ENCODE data around the gene PNMT. TPM values are rescaled to one million over a fixed set of nuclear protein-coding genes. Genes with fewer than 3 reads are reported as not detected.

The PNMT gene
- total RNA-seq, 4 donors from 2014 or later, result 1.1 to 3.3 (median 1.2) TPM; not detected in 1

DNA sequence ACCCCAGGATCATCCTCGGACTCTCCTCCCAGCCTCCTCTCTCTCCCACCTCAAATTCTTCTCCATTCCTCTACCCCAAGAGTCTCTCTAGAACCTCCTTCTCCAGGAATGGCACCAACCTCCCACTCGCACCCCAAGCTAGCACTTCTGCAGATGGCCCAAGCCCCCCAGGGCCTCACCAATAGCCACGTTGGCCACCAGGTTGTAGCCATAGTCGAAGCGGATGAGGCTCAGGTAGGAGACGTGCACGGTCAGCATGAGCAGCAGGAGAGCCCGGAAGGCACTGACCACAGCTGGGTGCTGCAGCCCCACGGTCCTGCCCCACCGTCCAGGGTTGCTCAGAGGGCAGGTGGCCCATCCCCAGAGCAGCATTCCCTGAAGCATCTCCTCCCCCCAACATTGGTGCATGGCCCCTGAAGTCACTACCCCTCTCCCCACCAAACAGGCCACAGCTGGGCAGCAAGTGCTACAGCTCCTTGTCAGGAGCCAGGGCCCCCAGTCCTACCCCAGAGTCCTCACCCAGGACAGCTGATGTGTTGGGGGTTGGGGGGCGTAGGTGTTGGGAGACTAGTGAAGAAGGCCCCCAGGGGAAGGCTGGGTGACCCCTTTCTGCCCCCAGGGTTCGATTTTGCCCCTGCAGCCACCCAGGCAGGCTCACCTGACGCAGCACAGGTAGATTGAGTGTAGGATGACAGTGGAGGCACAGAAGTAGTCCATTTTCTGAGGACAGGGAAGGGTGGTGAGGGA, 5.3 kb downstream of the PNMT start:
- no peaks in the 10 kb centered on the region for H3K36me3 ChIP-seq
- 77 to 93% methylated on average over 10 to 12 of the region's 13 CpGs for WGBS, 2 donors
- H3K27me3 ChIP-seq, result no peaks in the 10 kb centered on the region
- TF ChIP-seq, protein P1, sequence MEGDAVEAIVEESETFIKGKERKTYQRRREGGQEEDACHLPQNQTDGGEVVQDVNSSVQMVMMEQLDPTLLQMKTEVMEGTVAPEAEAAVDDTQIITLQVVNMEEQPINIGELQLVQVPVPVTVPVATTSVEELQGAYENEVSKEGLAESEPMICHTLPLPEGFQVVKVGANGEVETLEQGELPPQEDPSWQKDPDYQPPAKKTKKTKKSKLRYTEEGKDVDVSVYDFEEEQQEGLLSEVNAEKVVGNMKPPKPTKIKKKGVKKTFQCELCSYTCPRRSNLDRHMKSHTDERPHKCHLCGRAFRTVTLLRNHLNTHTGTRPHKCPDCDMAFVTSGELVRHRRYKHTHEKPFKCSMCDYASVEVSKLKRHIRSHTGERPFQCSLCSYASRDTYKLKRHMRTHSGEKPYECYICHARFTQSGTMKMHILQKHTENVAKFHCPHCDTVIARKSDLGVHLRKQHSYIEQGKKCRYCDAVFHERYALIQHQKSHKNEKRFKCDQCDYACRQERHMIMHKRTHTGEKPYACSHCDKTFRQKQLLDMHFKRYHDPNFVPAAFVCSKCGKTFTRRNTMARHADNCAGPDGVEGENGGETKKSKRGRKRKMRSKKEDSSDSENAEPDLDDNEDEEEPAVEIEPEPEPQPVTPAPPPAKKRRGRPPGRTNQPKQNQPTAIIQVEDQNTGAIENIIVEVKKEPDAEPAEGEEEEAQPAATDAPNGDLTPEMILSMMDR (IDR thresholded peaks at IDR 0.05), result no peak
- no peak for TF ChIP-seq POLR2A (IDR thresholded peaks at IDR 0.05)
- no peaks in the 10 kb centered on the region for H3K9me3 ChIP-seq
- peaks cover 46 to 63% of the 10 kb centered on the region in 2 donors for H3K4me1 ChIP-seq
- no peak for DNase-seq
- no peak overlapping the region for H3K27ac ChIP-seq
- intact Hi-C loops (cut with DNase I), result no loop called here
- no peak overlapping the region for H3K4me3 ChIP-seq (replicated peaks in 1 of 3)

DNA sequence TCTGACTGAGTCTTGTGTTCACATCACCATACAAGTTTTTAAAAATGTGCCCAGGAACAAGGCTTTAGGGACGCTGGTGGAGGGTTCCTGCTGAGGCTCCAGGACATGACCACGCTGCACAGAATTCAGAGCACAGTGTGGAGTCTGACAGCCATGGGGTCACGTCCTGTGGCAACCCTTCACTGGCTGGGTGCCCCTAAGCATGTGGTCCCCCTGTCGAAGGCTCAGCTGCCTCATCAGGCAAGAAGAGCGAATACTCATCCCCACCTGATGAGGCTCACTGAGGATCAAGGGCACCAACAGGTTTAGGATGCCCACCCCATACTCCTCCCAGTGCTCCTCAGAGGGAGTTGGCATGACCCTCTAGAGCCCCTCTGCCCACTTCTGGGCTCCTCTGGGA, 5.9 kb downstream of the PNMT start:
- H3K4me3 ChIP-seq (replicated peaks in 1 of 3), result no peak overlapping the region
- H3K9me3 ChIP-seq, result no peaks in the 10 kb centered on the region
- no peak for DNase-seq
- H3K4me1 ChIP-seq, result peaks cover 49 to 66% of the 10 kb centered on the region in 2 donors
- H3K27me3 ChIP-seq, result no peaks in the 10 kb centered on the region
- TF ChIP-seq, protein P1 (IDR thresholded peaks at IDR 0.05), result no peak
- no peak for TF ChIP-seq POLR2A (IDR thresholded peaks at IDR 0.05)
- peak overlapping the region; percentile 54 to 91 (median 87) for H3K27ac ChIP-seq
- 94 to 96% methylated on average over 3 to 5 of the region's 5 CpGs for WGBS, 2 donors
- no peaks in the 10 kb centered on the region for H3K36me3 ChIP-seq
- intact Hi-C loops (cut with DNase I), result no loop called here

DNA sequence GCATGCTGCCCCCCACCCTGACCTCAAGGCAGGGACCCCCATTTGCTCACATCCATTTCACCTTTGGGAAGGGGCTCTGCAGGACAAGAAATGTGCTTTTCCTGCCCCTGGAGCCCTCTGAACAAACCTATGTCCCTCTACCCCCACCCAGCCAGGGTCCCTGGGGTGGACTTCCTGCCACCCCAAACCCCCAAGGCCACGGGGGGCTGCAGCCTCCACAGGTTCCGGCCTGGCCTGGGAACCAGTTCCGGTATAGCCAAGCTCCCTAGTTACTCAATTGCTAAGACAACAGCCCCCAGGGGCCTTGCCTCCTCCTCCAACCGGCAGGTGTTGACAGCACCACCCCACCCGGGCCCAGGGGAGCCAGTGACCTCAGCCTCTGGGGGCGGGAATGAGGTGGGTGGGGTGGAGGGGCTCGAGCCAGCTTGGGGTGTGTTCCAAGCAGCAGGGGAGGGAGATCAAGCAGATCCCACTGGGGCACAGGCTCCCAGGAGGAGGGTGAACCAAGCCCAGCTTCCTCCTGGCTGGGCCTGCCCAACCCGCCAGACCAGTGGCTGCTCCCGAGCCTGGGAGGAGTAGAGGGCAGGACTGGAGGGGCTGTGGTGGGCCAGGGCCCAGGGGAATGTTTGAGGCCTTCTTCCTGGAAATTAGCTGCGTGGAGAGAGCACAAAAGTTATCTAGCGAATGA, 6.6 kb downstream of the PNMT start:
- peak; percentile 77 to 88 for DNase-seq
- intact Hi-C loops (cut with DNase I), result no loop called here
- Histone ChIP-seq H3K4me3 (replicated peaks in 1 of 3) (no peak overlapping the region), H3K36me3 (no peaks in the 10 kb centered on the region), H3K9me3 (no peaks in the 10 kb centered on the region), H3K27ac (peak overlapping the region; percentile 54 to 91 (median 87)), H3K27me3 (no peaks in the 10 kb centered on the region), H3K4me1 (peaks cover 54 to 73% of the 10 kb centered on the region in 2 donors)
- TF ChIP-seq POLR2A (IDR thresholded peaks at IDR 0.05), result no peak
- TF ChIP-seq, protein P1 (IDR thresholded peaks at IDR 0.05), result no peak
- 30 to 36% methylated on average over 7 to 9 of the region's 11 CpGs for WGBS, 2 donors

DNA sequence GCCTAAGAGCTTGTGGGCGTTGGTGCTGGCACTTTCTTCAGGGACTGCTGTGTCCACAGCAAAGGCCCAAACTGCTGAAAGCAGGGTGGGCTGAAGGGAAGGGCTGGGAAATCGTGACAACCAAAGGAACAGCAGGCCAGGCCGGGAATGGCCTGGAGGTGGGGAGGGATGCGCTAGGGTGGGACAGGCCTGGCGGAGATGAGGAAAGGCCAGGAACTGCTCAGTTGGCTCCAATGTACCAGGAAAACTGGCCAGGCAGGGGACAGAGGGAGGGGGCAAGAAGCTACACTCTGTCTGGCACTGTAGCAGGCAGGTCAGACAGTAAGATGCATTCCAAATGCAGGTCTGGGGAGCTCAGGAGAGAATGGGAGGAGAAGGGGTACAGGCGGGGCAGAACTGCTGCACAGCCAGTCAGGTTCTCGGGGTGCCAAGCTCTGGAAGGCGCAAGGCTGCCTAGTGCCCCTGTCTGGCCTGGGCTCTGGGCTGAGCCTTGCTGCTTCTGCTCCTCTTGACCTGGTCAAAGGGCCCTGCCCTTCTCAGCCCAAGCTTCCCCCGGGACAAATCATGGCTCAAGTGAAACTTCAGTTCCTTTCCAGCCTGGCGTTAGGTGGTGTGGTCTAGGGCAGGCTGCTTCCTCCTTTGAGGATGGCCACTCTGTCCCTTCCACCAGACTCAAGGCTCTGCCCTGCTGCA, 7.3 kb downstream of the PNMT start:
- 74 to 78% methylated on average over 9 to 10 of the region's 10 CpGs for WGBS, 2 donors
- H3K4me1 ChIP-seq, result peaks cover 54 to 79% of the 10 kb centered on the region in 2 donors
- H3K4me3 ChIP-seq (replicated peaks in 1 of 3), result no peak overlapping the region
- no peaks in the 10 kb centered on the region for H3K27me3 ChIP-seq
- TF ChIP-seq POLR2A (IDR thresholded peaks at IDR 0.05), result no peak
- TF ChIP-seq, protein P1 (IDR thresholded peaks at IDR 0.05), result no peak
- H3K9me3 ChIP-seq, result no peaks in the 10 kb centered on the region
- H3K27ac ChIP-seq, result peak overlapping the region; percentile 54 to 91 (median 87)
- no peaks in the 10 kb centered on the region for H3K36me3 ChIP-seq
- DNase-seq, result no peak
- intact Hi-C loops (cut with DNase I), result no loop called here

Measured in thyroid gland (tissue), 4 donors.